CD4-positive, alpha-beta T cell treated with Interleukin-21 for 1 hour (primary cell): ENCODE measurements around the gene ZBTB21.

Experiments
- DNase-seq: peaks from one replicate; pipeline ENCODE4 v3.0.0-alpha.2; 2020

The ZBTB21 gene

DNA sequence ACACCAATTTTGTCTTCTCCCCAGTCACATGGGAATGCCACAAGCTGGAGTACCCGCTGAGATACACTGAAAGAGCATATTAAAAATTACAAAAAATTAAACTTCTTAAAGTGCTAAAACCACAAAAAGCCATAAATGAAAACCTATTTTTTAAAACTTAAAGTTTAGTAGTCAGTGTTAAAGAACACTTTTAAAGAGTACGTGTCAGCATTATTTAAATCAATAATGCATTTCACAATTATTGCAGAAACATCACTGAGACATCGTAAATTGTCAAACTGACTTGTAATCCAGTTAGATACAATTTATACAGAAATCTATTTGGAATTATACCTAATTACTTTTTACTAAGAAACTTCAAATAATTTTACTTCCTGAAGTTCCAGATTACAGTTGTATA, 22.9 kb downstream of the ZBTB21 start:
- DNase-seq = no peak

DNA sequence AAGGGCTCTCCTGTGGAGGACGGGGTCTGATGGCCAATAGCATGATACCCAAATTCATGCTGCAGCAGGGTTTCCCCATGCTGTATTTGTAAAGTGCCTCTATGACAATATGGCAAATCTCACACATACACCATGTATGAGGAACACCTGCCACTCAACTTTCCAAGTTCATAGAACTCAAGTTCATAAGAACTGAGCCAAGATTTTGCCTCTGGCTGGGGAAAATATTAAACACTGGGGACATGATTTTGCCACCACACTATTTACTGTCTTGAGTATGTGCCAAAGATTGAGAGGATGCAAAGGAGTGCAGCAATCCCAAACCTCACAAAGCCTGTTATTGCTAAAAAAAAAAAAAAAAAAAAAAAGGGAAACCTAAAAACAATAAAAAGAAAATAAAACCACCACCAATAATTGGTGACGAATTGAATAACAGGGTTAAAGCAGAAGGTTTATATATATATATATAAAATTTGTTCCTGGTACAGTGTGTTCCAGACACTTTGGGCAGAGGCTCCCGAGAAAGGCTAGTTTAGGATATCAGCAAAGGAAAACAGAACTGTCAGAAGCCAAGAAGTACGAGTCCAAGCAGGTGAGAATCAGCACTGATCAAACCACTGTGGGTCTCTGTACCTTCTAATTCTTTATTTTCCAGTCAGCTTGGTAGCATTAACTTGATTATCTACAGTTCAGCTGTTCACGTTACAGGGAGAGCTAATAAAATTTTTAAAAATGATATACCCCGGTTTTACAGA, 24.3 kb downstream of the ZBTB21 start:
- DNase-seq = no peak

DNA sequence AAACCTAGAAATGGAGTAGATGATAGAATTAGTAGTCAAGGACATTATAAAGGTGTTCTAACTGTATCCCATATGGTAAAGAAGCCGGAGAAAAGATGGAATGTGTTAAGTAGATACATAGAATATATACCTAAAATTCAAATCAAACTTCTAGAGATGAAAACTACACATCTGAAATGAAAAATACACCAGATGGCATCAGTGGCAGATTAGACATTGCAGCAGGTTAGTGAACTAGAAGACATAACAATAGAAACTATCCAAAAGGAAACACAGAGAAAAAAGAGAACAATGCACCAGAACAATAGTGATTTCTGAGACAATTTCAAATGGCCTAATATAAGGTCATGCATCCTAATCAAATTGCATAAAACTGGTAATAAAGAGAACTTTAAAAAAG, 26.9 kb downstream of the ZBTB21 start:
- no peak for DNase-seq

DNA sequence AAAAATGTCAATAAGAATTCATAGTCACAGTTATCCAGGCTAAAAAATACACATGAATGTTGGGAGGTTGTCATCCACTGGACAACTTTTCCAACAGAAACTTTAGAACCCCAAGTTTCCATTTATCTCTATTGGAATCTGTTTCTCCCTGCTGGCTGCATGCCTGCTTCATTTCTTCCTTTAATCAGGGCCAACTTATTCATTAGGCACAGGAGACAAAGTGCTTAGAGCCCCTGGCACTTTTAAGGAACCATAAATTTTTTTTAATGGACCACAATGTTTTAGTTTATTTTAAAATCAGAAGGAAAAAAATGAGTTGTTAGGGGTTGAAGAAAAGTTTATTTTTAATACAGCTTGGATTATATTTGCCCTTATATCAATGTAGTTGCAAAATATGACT, 29.6 kb downstream of the ZBTB21 start:
- no peak for DNase-seq

DNA sequence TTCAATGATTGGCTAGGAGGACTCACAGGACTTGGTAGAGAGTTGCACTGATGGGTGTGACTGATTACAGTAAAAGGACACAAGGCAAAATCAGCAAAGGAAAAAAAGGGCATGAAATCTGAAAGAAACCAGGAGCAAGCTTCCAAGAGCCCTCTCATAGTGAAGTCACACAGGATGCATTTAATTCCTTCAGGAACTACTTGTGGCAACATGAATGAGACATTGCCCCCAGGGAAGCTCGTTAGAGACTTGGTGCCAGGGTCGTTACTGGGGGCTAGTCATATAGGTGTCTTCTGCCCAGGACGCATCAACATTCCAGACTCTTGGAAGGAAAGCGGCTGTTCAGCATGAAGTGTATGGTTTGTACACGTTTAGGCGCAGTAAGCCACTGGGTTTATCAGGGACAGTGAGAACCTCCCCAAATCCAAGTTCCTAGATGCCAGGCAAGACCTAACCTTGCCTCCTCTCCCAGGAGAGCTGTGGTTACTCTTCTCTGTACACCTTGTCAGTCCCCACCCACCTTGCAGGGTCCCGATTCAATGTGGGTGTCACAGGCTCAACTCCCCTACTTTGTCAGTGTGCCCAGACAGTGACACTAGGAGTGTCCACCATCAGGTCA, 30.3 kb downstream of the ZBTB21 start:
- no peak for DNase-seq

DNA sequence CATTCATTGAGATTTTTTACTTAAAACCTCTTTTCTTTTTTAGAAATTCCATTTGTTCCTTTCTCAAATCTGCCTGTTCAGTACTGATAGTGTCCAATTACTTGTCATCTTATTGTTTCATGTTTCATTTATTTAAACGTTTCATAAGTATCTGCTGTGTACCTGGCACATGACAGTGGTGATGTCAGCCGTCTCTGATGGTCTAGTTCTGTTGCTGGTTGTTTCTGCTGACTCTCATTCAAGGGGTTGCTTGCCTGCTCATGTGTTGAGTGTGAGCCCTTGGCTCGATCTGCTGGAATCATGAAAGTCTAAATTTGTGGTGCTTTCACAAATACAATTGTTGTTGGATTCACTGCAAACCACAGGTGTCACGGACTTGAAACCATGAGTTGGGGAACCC, 30.8 kb downstream of the ZBTB21 start:
- no peak for DNase-seq

DNA sequence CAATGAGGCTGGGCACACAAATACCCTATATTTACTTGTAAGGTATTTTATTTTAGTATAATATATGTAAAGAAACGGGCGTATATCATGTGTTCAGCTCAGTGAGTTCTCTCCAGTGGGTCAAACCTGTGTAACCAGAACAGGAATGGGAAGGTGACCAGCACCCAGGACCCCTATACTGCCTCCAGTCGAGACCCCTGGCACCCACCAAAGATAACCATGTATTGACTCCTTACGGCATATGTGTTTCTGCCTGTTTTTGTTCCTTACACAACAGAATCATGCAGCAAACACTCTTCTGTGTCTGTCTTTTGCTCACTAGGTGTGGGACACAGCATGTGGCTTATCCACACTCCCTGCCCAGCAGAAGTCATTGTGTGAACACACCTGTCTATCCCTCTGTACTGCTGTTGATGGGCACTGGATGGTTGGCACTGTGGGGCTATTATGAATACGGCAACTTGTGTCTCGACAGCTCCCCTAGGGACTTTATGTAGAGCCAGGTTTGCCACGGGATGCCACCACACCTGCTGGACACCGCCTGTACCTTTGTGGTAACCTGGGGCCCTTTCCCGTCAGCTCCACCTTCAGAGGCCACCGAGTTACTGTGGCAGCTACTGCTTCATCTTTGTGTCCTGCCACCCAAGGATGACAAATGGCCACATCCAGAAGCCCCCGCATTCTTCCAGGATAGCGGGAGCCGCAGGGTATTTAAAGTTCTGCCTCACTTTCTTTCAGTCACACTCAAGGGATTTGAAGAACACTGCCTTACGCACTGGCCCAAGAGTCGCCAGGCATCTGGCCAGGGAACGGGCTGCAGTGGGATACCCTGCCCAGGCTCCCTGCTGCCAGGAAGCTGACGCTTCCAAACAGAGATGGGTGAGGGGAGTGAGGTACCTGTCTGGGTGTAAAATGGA, 32.9 kb downstream of the ZBTB21 start:
- no peak for DNase-seq

DNA sequence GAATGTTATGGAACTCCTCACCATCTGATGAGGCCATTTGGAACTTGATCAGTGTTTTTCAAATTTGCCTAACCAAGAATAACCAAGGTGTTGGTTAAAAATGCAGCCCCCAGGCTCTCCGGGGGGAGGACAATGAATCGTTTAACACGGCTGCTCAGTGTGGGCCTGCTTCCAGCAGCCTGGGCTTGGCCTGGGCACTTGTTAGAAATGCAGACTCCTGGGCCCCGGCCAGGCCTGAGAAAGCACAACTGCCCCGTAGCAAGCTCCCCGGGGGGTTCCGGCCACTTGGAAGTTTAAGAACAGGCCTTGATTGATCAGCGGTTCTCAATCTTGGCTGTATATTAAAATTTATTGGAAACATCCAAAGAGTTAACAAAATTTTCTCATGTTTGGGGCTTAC, 33.5 kb downstream of the ZBTB21 start:
- DNase-seq = no peak

DNA sequence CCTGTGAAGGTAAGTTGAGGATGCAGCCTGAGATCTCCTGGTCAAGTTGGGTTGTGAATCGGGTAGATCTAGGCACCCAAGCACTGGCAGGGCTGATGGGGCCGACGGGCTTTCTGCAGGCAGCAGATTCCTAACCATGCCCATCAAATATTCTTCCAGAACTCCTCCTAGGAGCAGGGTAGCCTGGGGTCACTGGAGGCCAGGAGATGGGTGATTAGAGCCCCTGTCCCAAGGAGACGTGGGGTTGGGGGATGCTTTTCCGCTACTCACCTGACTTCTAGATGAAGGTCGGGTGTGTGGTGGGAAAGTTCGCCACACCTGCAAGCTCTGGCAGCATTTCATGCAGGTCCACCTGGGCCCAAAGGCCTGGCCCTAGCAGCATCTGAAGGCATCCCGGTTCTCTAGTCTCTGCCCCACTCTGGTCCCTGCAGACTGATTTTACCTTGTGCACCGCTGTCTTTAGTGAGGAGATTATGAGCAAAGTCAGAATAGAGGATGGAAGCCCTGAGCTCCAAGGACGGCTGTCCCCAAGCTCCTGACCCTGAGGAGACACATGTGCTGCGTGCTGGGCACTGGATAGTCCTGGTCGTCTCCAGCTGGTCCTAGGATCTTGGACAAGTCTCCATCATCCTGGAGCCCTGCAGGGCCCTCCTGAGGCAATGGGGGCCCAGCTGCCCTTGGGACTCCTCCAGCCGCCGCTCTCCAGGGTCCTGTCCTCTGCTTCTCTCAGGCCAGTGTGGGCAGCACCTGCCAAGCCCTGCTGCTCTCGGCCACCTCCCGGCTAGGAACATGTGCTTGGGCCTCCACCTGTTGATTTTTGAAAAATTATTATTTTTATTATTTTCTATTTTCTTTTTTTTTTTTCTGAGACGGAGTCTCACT, 34.5 kb downstream of the ZBTB21 start:
- DNase-seq = no peak

DNA sequence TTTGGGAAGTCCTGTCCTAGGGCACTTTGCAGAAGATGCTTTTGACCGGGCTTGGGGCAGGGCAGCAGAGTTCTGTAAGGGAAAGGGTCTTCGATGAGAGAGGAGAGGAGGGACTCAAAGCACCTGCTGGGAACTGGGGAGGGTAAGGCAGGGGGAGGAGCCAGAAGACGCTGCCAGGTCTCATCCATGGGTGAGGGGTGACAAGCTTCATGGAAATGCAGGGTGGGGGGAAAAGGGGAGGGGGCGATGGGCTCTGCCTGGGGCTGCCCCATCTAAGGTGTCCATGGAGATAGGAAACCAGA, 35.5 kb downstream of the ZBTB21 start:
- no peak for DNase-seq

DNA sequence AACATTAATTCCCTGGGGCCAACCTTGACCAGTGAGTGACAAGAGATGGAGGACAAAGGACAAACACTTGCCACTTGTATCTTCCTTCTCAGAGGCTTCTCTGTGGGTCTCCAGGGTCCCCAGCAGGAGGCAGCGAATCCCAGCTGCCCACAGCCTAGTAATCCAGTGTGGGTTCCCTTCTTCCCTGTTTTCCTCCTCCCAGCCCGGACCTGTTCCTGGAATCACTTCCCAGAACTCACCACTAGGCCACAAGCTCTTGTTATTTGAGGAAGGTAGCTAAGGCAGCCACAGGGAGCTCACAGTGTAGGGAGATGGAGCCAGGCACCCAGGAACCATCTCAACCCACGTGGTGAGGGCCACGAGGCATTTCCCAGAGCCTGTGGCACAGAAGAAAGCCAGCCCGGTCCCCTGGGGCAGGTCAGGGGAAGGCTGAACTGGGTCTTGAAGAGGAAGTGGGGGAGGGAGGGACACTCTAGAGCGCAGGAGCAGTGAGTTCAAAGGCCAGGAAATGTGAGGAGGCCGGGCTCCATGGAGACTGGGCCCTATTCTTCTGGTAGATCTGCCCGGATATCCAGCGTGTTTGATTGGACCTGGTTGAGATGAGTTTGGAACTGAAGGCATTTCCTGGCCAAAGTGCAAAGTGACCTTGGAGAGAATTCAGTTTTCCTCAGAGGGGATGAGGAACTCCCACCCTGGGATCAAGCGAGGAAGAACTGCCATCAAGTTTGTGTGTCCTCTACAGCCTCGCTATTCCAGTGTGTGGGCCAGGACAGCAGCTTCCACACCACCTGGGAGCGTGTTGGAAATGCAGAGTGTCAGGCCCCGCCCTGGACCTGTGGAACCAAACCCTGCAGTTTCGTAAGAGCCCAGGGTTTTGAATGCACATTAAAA, 36.1 kb downstream of the ZBTB21 start:
- peak; percentile 22 for DNase-seq

DNA sequence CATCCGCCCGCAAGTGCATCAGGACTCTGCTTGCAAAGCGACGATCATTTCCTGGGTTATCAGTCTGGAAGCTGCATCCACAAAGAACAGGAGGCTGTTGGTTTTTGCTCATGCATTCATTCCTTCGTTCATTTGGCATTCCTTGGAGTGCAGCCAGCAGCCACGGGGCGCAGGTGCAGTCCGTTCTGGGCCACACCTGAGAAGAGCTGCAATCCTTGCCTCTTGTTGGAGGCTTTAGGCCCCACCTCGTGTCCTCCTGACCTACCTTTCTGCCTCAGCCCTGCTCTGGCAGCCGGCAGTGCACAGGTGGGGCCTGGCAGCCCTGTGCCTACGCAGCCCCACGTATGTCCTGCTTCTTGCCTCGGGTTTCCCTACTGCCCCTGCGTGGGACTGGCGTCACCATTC, 36.7 kb downstream of the ZBTB21 start:
- DNase-seq = no peak

DNA sequence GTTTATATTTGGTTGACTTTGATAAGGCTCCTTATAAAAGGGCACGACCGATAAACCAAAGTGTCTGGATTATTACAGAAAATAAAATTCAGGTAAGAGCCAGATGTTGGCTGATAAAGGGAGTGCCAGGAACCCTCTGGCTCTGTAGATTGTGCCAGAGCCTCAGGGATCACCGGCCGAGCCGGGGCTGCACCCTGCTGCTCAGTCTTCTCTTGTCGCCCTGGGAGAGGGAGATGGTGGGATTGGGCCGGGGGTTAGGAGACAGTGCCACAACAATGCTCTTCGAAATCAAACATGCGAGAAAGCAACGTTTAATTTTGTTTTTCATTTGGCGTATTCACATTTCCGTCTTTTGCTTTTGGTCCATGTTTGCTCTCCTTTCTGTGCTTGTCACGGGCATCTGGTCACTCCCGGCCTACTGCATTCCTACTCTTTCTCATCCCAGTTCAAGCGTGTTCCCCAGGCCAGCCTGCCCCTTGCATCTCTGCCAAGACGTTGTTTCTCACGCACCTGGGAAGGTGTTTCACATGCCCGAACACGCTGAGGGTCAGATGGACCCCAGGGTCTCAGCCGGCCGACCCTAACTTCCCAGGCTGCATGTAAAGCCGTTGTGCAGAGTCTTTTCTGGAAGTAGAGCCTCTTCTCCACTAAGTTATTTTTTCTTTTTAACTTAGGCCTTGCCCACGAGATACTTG, 37.5 kb downstream of the ZBTB21 start:
- no peak for DNase-seq

DNA sequence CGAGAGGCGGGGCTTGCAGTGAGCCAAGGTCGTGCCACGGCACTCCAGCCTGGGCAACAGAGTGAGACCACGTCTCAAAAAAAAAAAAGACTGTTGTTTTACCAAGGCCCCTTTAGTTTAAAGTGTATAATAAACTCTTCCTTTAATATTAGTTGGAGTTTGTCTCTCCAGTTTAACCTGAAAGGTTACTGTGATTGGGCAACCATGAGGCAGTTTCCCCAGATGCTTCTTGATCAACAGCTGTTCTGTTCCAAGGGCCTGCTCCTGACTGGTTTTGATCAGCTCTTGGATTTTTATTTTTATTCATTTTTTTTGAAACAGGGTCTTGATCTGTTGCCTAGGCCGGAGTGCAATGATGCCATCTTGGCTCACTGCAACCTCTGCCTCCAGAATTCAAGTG, 38.3 kb downstream of the ZBTB21 start:
- DNase-seq = no peak

DNA sequence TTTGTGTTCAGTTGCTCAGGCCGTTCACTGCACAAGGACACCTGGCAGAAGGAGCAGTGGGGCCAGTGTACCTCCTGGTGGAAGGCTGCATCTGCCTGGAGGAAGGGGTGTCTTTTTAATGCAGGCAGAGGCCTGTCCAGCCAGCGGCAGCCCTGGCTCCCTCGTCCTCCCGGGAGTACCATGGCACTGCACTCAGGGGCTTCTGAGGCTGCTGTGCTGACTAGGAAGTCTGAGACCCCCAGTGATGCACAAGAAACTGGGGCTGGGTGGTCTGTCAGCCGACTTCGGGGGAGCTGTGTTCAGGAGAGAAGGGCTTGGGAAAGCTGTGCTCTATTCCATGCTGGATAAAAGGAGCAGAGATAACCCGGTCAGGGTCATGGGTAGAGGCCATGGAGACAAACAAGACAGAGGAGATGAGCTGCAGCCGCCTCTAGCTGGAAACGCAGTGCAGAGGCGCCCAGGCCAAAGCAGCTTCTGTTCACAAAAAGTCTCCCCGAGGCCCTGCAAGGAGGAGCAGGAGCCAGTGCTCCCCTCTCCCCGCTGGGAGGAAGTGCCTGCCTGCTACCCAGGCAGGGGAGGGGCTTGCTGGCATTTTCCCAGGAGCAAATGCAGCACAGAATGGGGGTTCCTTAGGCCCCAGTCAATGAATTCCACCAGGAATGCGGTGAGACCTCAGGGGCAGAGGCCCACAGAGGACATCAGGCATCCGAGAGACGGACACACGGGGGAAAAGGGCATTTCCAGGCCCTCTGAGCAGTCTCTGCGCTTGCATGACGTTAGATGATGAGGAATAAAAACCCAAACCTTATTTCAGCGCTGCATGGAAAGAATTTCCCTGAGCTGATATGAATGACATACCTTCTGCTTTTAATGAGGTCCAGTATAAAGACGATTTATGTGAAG, 39.2 kb downstream of the ZBTB21 start:
- DNase-seq = no peak

DNA sequence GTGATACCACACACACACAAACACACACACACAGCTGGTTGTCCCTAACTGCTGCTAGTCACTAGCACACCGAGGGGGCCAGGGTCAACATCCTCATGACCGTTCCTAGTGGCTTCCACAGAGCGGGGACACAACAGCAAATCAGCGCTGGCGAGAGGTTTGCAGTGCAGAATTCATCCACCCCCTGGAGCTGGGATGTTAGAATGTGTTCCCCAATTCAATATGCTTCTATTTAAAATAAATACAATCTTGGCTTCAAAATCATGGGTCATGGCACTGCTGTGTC, 40.1 kb downstream of the ZBTB21 start:
- DNase-seq = no peak

DNA sequence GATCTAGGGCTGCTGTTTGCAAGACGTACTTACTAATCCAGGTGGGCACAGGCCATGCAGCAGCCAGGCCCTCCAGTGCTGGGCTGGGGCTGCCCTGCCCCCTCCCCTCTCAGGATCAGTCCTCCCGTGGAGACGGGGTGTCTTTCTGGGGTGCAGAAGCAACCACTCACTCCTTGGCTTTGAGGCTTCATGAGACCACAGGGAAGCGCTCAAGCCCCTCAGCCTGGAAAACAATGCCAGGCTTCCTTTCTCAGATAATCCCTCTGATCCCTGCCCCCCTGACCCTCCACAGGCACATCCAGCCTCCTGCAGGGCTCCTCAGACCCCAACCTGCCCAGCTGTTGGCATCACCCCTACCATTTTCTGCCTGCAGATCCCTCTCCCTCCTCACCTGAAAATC, 42.5 kb downstream of the ZBTB21 start:
- no peak for DNase-seq

DNA sequence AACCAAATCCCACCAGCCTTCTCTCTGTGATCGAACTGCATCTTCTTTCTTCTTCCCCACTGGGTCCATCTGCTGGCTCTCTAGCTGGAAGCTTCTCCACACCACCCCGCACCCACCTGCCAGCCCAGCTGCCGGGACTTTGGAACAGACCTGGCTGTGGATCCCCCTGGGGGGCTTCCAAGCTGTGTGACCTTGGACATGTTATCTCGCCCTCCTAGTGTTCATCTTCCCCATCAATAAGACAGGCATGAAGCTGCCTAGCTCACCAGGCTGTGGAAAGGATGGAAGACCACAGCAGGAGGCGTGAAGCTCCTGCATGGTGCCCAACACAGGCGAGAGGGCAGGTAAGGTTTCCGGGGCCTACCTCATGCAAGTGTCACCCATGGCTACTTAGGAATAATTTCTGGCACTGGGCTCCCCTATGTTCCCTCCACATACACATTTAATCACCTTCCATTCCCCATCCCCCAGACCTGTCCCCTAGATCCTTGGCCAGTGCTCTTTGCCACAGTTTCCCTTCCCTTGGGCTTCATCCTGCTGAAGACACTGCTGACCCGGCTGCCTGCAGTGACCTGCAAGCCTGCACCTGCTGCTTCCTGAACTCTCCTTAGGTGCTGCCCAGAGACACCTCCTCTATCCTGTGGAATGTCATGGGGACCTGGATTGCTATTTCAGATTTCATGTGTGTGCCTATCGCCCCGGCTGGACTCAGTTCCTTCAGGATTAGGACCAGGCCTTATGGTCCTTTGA, 43.1 kb downstream of the ZBTB21 start:
- DNase-seq = no peak

DNA sequence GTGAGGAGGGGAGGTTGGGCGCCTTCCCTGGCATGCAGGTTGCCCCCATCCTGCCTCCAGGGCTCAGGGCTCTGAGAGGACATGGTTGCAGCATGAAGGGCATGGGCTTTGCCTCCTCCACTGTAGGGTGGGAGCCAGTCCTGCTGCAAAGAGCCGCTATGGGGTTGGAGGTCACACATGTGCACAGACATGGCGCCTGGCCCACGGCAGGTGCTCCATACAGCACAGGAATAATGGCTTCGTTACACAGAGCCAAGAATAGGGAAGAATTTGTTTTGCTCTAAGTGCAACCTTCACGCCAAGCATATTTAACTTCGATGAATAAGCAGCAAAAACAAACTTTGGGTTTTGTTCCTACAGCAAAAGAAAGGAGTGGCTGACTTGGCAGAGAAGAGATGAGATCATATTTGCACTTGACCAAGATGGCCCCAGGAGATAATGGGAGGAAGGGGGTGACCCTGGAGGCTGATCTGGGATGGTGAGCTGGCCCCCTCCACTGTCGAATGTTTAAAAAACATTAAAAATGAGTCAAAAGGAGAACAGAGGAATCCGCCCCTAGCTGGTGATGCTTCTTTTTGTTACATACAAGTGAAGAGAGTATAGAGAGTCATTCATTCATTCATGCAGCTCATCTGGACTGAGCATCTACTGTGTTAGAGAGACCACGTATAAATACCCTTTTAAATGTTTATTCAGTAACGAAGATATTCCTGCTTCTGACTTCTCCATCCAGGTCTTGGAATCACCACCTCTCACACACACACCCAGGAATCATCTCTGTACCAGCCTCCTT, 43.9 kb downstream of the ZBTB21 start:
- DNase-seq = no peak
